ENCODE results near the gene KIRREL3.

DNA sequence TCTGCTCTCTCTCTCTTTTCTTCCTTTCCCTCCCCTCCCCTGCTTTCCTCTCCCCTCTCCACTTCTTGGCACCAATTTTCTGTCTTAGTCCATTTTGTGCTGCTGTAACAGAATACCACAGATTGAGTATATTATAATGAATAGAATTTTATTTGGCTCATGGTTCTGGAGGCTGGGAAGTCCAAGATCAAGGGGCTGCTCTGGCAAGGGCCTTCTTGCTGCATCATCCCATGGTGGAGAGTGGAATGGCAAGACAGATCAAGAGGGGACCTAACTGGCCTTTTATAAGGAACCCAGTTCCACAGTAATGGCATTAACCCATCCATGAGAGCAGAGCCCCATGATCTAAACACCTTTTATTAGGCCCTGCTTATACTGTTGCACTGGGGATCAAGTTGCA lies 600.6 kb downstream of the KIRREL3 start:
- TF ChIP-seq CTCF (IDR thresholded peaks at IDR 0.05; ENCODE audit: insufficient read depth, low read length): no peak
- TF ChIP-seq POLR2AphosphoS5 (IDR thresholded peaks at IDR 0.05; ENCODE audit: low read depth): no peak
- TF ChIP-seq GABPA (IDR thresholded peaks at IDR 0.05; ENCODE audit: low read depth): no peak

Data from HL-60 (cell line).